Caco-2 (cell line): ENCODE results near the gene HDHD5. TPM values are rescaled to one million over a fixed set of nuclear protein-coding genes. Genes with fewer than 3 reads are reported as not detected.

ENCODE experiments used
- BruUV-seq: library from RNA; stranded (reverse); fragments of 400-500 nt; replicated peaks from 2 replicates; lab custom pipeline; 2021; lab: Mats Ljungman, UMichigan
- CTCF ChIA-PET: fragments of 300-600 bp; sonication (Branson Sonifier 250); formaldehyde crosslinking; loops from one replicate; lab custom pipeline; 2022; ENCODE audit warnings: antibody characterized with exemption; lab: Charles Lee
- POLR2A ChIA-PET: fragments of 300-600 bp; sonication (Branson Sonifier 250); formaldehyde crosslinking; loops from one replicate; lab custom pipeline; 2022; ENCODE audit warnings: antibody characterized with exemption; lab: Charles Lee
- DNase-seq, 2 experiments: peaks; one replicate each; pipeline versions ENCODE4 v3.0.0 to v3.0.0-alpha.2; 2020 to 2022
- H3K27me3 ChIP-seq: replicated peaks from 2 replicates; pipeline ENCODE4 v1.6.0; 2011; ENCODE audit warnings: low read length; ENCODE audit not compliant: control insufficient read depth, insufficient read depth
- H3K36me3 ChIP-seq: 2 replicates; pipeline ENCODE4 v1.5.1; 2011; ENCODE audit warnings: low read length; ENCODE audit not compliant: control insufficient read depth, insufficient read depth
- H3K4me1 ChIP-seq: fragments of 250-450 bp; sonication (Bioruptor Pico); 2 replicates; pipeline ENCODE4 v1.5.1; 2020; ENCODE audit warnings: mild to moderate bottlenecking
- H3K4me3 ChIP-seq: 2 replicates; pipeline ENCODE4 v1.5.1; 2011; ENCODE audit warnings: low read depth, mild to moderate bottlenecking, control low read depth, low read length
- H3K9me3 ChIP-seq: fragments of 250-450 bp; sonication (Bioruptor Pico); 2 replicates; pipeline ENCODE4 v1.5.1; 2020; ENCODE audit warnings: mild to moderate bottlenecking, moderate library complexity
- H3K27ac Mint-ChIP-seq: one replicate; pipeline ENCODE4 v1.8.0; 2022; ENCODE audit warnings: mixed read lengths; ENCODE audit not compliant: unreplicated experiment
- H3K27me3 Mint-ChIP-seq: one replicate; pipeline ENCODE4 v1.8.0; 2022; ENCODE audit warnings: mixed read lengths; ENCODE audit not compliant: insufficient read depth, unreplicated experiment
- H3K36me3 Mint-ChIP-seq: one replicate; pipeline ENCODE4 v1.8.0; 2022; ENCODE audit warnings: mild to moderate bottlenecking, mixed read lengths; ENCODE audit not compliant: insufficient read depth, unreplicated experiment
- H3K4me1 Mint-ChIP-seq: one replicate; pipeline ENCODE4 v1.8.0; 2022; ENCODE audit warnings: low read depth, mixed read lengths; ENCODE audit not compliant: unreplicated experiment
- H3K4me3 Mint-ChIP-seq: one replicate; pipeline ENCODE4 v1.8.0; 2022; ENCODE audit warnings: mild to moderate bottlenecking, moderate library complexity, mixed read lengths; ENCODE audit not compliant: unreplicated experiment
- H3K9me3 Mint-ChIP-seq: one replicate; pipeline ENCODE4 v1.8.0; 2022; ENCODE audit warnings: mixed read lengths; ENCODE audit not compliant: unreplicated experiment
- CTCF ChIP-seq, 2 experiments: fragments of 200-600 bp in 1 of 2; IDR thresholded peaks; 1 replicate in 1 of 2; 2 replicates in 1 of 2; pipeline versions ENCODE4 v1.5.1 to v1.8.0; 2011 to 2022; ENCODE audit warnings: antibody characterized with exemption in 1 of 2, control low read depth in 1 of 2, inconsistent platforms in 1 of 2, low read depth in 1 of 2, low read length in 1 of 2, mild to moderate bottlenecking in 1 of 2, moderate library complexity in 1 of 2; ENCODE audit not compliant: insufficient read depth in 1 of 2, severe bottlenecking in 1 of 2, unreplicated experiment in 1 of 2
- intact Hi-C: fragments of 100-400 bp; cut with micrococcal nuclease; formaldehyde crosslinking; loops from one replicate; pipeline ENCODE4 v1.10.0; 2022; ENCODE audit not compliant: unreplicated experiment
- total RNA-seq: library from RNA; stranded (reverse); gene quantifications from 2 replicates; pipeline ENCODE4 v1.2.3, GENCODE V29; 2022

Gene HDHD5
- total RNA-seq, 1 experiment from 2014 or later, result 57.0 TPM

DNA sequence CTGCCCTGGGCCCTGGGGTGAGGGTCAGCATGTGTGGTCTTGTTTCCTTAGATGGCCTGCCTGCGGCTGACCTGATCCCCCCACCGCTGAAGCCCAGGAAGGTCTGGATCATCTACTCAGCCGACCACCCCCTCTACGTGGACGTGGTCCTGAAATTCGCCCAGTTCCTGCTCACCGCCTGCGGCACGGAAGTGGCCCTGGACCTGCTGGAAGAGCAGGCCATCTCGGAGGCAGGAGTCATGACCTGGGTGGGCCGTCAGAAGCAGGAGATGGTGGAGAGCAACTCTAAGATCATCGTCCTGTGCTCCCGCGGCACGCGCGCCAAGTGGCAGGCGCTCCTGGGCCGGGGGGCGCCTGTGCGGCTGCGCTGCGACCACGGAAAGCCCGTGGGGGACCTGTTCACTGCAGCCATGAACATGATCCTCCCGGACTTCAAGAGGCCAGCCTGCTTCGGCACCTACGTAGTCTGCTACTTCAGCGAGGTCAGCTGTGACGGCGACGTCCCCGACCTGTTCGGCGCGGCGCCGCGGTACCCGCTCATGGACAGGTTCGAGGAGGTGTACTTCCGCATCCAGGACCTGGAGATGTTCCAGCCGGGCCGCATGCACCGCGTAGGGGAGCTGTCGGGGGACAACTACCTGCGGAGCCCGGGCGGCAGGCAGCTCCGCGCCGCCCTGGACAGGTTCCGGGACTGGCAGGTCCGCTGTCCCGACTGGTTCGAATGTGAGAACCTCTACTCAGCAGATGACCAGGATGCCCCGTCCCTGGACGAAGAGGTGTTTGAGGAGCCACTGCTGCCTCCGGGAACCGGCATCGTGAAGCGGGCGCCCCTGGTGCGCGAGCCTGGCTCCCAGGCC, 50.6 kb downstream of the HDHD5 start:
- DNase-seq, result no peak
- Histone ChIP-seq H3K36me3 (no peaks in the 10 kb centered on the region; the same call in 1 of the 2 replicates), H3K27me3 (no peaks in the 10 kb centered on the region; the same call in 1 of the 2 replicates), H3K4me1 (no peaks in the 10 kb centered on the region), H3K9me3 (no peaks in the 10 kb centered on the region), H3K4me3 (no peak overlapping the region)
- H3K27ac Mint-ChIP-seq, result no peak overlapping the region
- TF ChIP-seq CTCF (IDR thresholded peaks at IDR 0.05; ENCODE audit: insufficient read depth in 1 of 2, low read depth in 1 of 2, low read length in 1 of 2, severe bottlenecking in 1 of 2, unreplicated experiment in 1 of 2), result no peak
- no peaks in the 10 kb centered on the region for H3K4me1 Mint-ChIP-seq
- H3K27me3 Mint-ChIP-seq, result no peaks in the 10 kb centered on the region
- no TSS peak for BruUV-seq
- CTCF ChIA-PET, result no interaction called here
- POLR2A ChIA-PET, result no interaction called here
- H3K9me3 Mint-ChIP-seq, result no peaks in the 10 kb centered on the region
- H3K4me3 Mint-ChIP-seq, result no peak overlapping the region
- intact Hi-C loops, result no loop called here
- peaks cover 5% of the 10 kb centered on the region for H3K36me3 Mint-ChIP-seq

DNA sequence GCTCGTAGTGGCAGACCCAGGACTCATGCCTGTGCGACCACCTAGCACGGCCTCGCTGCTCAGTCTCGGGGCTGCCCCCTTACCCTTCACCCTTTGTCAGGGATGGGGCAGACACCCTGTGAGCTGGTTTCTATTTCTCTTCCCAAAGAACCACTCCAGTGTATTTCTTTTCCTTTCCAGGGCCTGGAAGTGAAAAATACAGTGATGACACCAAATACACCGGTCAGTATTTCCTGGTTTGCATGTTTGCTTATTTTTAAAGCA, 51.6 kb downstream of the HDHD5 start:
- ChIA-PET POLR2A (no interaction called here), CTCF (interaction anchor here (1.3 kb wide), 1 partner anchor 64 kb away, joined by 3 read pairs; no protein-coding TSS in a partner anchor)
- no peak overlapping the region for H3K4me3 ChIP-seq
- Mint-ChIP-seq H3K4me1 (no peaks in the 10 kb centered on the region), H3K27me3 (no peaks in the 10 kb centered on the region), H3K4me3 (no peak overlapping the region), H3K27ac (no peak overlapping the region), H3K9me3 (no peaks in the 10 kb centered on the region), H3K36me3 (peaks cover 5% of the 10 kb centered on the region)
- no peak for TF ChIP-seq CTCF (IDR thresholded peaks at IDR 0.05; ENCODE audit: insufficient read depth in 1 of 2, low read depth in 1 of 2, low read length in 1 of 2, severe bottlenecking in 1 of 2, unreplicated experiment in 1 of 2)
- BruUV-seq, result no TSS peak
- H3K36me3 ChIP-seq, result no peaks in the 10 kb centered on the region; the same call in 1 of the 2 replicates
- no peaks in the 10 kb centered on the region for H3K4me1 ChIP-seq
- no peak for DNase-seq
- intact Hi-C loops, result no loop called here
- no peaks in the 10 kb centered on the region for H3K9me3 ChIP-seq
- H3K27me3 ChIP-seq, result no peaks in the 10 kb centered on the region; the same call in 1 of the 2 replicates

DNA sequence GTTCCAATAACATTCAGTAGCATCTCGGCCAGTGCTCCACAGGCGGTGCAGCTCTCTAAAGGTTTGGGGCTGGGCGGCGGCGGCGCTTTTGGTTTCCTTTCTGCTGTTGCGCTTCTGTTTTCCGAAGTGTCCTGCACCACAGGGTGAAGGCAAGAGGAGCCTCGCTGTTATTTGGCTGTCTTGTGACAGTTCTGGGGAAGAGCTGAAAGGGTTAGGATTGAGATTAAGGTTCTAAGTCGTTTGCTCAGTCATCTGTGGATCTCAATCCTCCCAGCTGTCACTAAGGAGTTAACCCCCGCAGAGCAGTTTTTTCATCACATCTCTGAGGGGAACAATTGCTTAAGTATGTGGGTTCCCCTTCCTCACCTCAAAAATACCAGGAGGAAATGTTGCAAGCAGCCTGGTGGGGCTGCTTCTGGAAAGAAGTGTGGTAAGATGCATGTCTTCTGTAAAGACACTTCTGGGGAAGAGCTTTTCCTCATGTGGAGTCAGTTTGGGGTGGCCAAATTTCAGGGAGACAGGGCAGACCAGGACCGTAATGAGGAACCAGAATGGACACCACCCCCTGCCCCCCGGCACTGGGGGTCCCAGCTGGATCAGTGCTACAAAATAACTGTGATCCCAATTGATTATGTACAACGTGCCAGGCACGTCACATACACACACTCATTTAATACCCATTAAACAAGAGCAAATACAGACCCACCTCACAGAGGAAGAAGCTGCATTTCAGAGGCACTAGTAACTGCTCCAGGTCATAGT, 52.1 kb downstream of the HDHD5 start:
- no peaks in the 10 kb centered on the region; the same call in 1 of the 2 replicates for H3K27me3 ChIP-seq
- H3K4me1 ChIP-seq, result no peaks in the 10 kb centered on the region
- peaks cover 5% of the 10 kb centered on the region for H3K36me3 Mint-ChIP-seq
- no peaks in the 10 kb centered on the region; the same call in 1 of the 2 replicates for H3K36me3 ChIP-seq
- CTCF ChIA-PET, result interaction anchor here (1.3 kb wide), 1 partner anchor 65 kb away, joined by 3 read pairs; no protein-coding TSS in a partner anchor
- no TSS peak for BruUV-seq
- H3K27me3 Mint-ChIP-seq, result no peaks in the 10 kb centered on the region
- no peak overlapping the region for H3K27ac Mint-ChIP-seq
- no peaks in the 10 kb centered on the region for H3K4me1 Mint-ChIP-seq
- TF ChIP-seq CTCF (IDR thresholded peaks at IDR 0.05; ENCODE audit: insufficient read depth in 1 of 2, low read depth in 1 of 2, low read length in 1 of 2, severe bottlenecking in 1 of 2, unreplicated experiment in 1 of 2), result no peak
- no peaks in the 10 kb centered on the region for H3K9me3 ChIP-seq
- H3K4me3 ChIP-seq, result no peak overlapping the region
- no peak for DNase-seq
- no peak overlapping the region for H3K4me3 Mint-ChIP-seq
- POLR2A ChIA-PET, result no interaction called here
- no peaks in the 10 kb centered on the region for H3K9me3 Mint-ChIP-seq
- intact Hi-C loops, result no loop called here
